Fibroblast of mammary gland (primary cell): ENCODE data around the gene TBC1D22B.
A peak's percentile ranks its signal among the peaks of the same experiment; 100 is the strongest.
"Not testable (repeated sequence)": the region's sequence is repeated elsewhere in the genome, so short reads cannot be mapped to it uniquely, and the experiment has no call there.

Experiments used
- DNase-seq: peaks from one replicate; pipeline ENCODE4 v3.0.0-alpha.2; 2010; ENCODE audit warnings: low read depth
- H3K4me3 ChIP-seq: 2 replicates; pipeline ENCODE4 v1.5.1; 2011; ENCODE audit warnings: low read depth, mild to moderate bottlenecking, low read length, moderate library complexity; ENCODE audit not compliant: control insufficient read depth
- CTCF ChIP-seq: conservative IDR thresholded peaks from 2 replicates; pipeline ENCODE4 v1.5.1; 2011; ENCODE audit warnings: low read depth, low read length, inconsistent platforms; ENCODE audit not compliant: control insufficient read depth, insufficient read depth

TBC1D22B gene

GRCh38 chr6:37321516-37322415 is 64.2 kb downstream of the TBC1D22B start:
- TF ChIP-seq CTCF: no peak
- no peak for DNase-seq
- H3K4me3 ChIP-seq: no peak overlapping the region

- TF ChIP-seq CTCF: no peak
- DNase-seq: peak; percentile 52
- H3K4me3 ChIP-seq: no peak overlapping the region
Measured at GRCh38 chr6:37323580-37323979, 66.0 kb downstream of the TBC1D22B start.

- no peak for TF ChIP-seq CTCF
- DNase-seq: peak; percentile 71
- H3K4me3 ChIP-seq: no peak overlapping the region
Measured at GRCh38 chr6:37324131-37325033, 66.8 kb downstream of the TBC1D22B start.

GRCh38 chr6:37330345-37330744 is 72.8 kb downstream of the TBC1D22B start:
- not testable (repeated sequence) for DNase-seq, H3K4me3 ChIP-seq

GRCh38 chr6:37331047-37331446 is 73.5 kb downstream of the TBC1D22B start:
- no peak for DNase-seq
- no peak overlapping the region for H3K4me3 ChIP-seq
- no peak for TF ChIP-seq CTCF

GRCh38 chr6:37332894-37333293 is 75.3 kb downstream of the TBC1D22B start:
- TF ChIP-seq CTCF: no peak
- DNase-seq: no peak
- H3K4me3 ChIP-seq: no peak overlapping the region

GRCh38 chr6:37334047-37334446 is 76.5 kb downstream of the TBC1D22B start:
- no peak for TF ChIP-seq CTCF
- no peak overlapping the region for H3K4me3 ChIP-seq
- DNase-seq: no peak

- H3K4me3 ChIP-seq, DNase-seq: not testable (repeated sequence)
Measured at GRCh38 chr6:37338317-37338716, 80.7 kb downstream of the TBC1D22B start.
